Heart right ventricle (tissue), 16 donors: Measurements from ENCODE around the gene PTPN4. TPM values are rescaled to one million over a fixed set of nuclear protein-coding genes. Genes with fewer than 3 reads are reported as not detected.

Experiments used
- ATAC-seq, 8 donors: fragments of 200-7000 bp; cut with Tn5 transposase; one replicate each; pipeline ENCODE4 v1.9.1; 2020; ENCODE audit warnings: mild to moderate bottlenecking in 8 of 8, moderate library complexity in 8 of 8, moderate number of reproducible peaks in 1 of 8
- DNase-seq, 2 donors: peaks; one replicate each; pipeline ENCODE4 v3.0.0-alpha.2; 2020
- H3K27ac ChIP-seq, 10 donors: fragments of 200-600 bp; sonication (generic) in 2 of 10; one replicate each; pipeline versions ENCODE4 v1.5.0 to v1.8.0; 2020 to 2022; ENCODE audit warnings: mild to moderate bottlenecking in 3 of 10
- H3K27me3 ChIP-seq, 7 donors: fragments of 200-600 bp; one replicate each; pipeline ENCODE4 v1.8.0; 2021 to 2022; ENCODE audit warnings: mild to moderate bottlenecking in 2 of 7
- H3K36me3 ChIP-seq, 9 donors: fragments of 200-600 bp; sonication (generic) in 1 of 9; one replicate each; pipeline versions ENCODE4 v1.5.0 to v1.8.0; 2020 to 2022; ENCODE audit warnings: mild to moderate bottlenecking in 2 of 9
- H3K4me1 ChIP-seq, 9 donors: fragments of 200-600 bp; sonication (generic) in 1 of 9; one replicate each; pipeline versions ENCODE4 v1.5.0 to v1.8.0; 2020 to 2022; ENCODE audit warnings: mild to moderate bottlenecking in 4 of 9
- H3K4me3 ChIP-seq, 10 donors: fragments of 200-600 bp; sonication (generic) in 2 of 10; one replicate each; pipeline versions ENCODE4 v1.5.0 to v1.8.0; 2020 to 2022; ENCODE audit warnings: mild to moderate bottlenecking in 7 of 10, moderate library complexity in 2 of 10
- H3K9me3 ChIP-seq, 11 donors: fragments of 200-600 bp in 10 of 11; sonication (generic) in 2 of 11; one replicate each; pipeline versions ENCODE4 v1.5.0 to v1.8.0; 2013 to 2022; ENCODE audit warnings: mild to moderate bottlenecking in 2 of 11, control low read depth in 1 of 11, moderate library complexity in 1 of 11
- CTCF ChIP-seq, 9 donors: fragments of 200-600 bp; sonication (generic) in 2 of 9; IDR thresholded peaks; one replicate each; pipeline versions ENCODE4 v1.5.0 to v1.8.0; 2021 to 2022; ENCODE audit warnings: antibody characterized with exemption in 9 of 9, mild to moderate bottlenecking in 5 of 9, moderate library complexity in 1 of 9
- WGBS, 2 donors: extraction: QIAGEN DNeasy Blood & Tissue Kit; methylation state at CpG; one replicate each; pipeline ENCODE4 v1.1.7; 2013; ENCODE audit warnings: inconsistent platforms in 1 of 2; 5-methylcytosine and 5-hydroxymethylcytosine counted together
- intact Hi-C, 10 donors: fragments of 100-400 bp; cut with DNase I; formaldehyde crosslinking; loops; one replicate each; pipeline versions ENCODE4 v1.11.1 to v1.14.2; 2022
- polyA plus RNA-seq, 2 donors: library from polyadenylated mRNA; stranded (reverse); fragments of 200-250 nt; gene quantifications; one replicate each; pipeline ENCODE4 v1.2.3, GENCODE V29; 2013
- total RNA-seq, 10 donors: library from RNA; stranded (reverse); fragmentation: NEBNext Ultra II Directional in 3 of 10; extraction: Animal tissue kit (Norgen Biotek cat#: 25700) in 3 of 10; gene quantifications; one replicate each; pipeline versions ENCODE4 v1.2.1 to v1.2.4, GENCODE V29; 2021 to 2023
- donor health status: Arrhythmogenic right ventricular cardiomyopathy.
- donor health status: ischemic (EF 13 %, LVEDD 7.1; RV severe dilation, severe dysfunction).
- donor health status: healthy with polysubstance abuse.
- donor health status: DM: no; HTN: yes; CAD: no.
- donor health status: DM: no; HTN: no; CAD: no.
- donor health status: ischemic (EF 25% LVEDD 6.9; RV normal size, moderate dysfunction).
- donor health status: ischemic (EF 25% LVEDD 5.7; RV mildly dilated, moderate dysfunction).
- donor health status: healthy.
- donor health status: DM: yes; HTN: yes; CAD: no.
- donor health status: Ischemic cardiomyopathy.
- donor health status: ischemic (EF 35%, LVEDD 5.7; RV mildly dilated, moderate dysfunction).
- donor health status: nonischemic (EF 11% LVEDD 7.7; RV severe dilation, severe dysfunction).
- donor health status: DM: yes; HTN: yes; CAD: no.
- donor health status: PGD.
- donor health status: ischemic (EF 29% LVEDD 5.4; RV normal size, mild dysfunction).
- donor health status: nonischemic (EF 23%, LVEDD 6.1; RV moderate dilation, normal function).

Gene PTPN4
- total and polyA plus RNA-seq, 12 donors = 2.5 to 56.1 (median 44.7) TPM

- H3K27me3 ChIP-seq = peaks cover 0 to 9% (median 0%) of the 10 kb centered on the region in 7 donors
- no peaks in the 10 kb centered on the region for H3K36me3 ChIP-seq
- H3K4me3 ChIP-seq = peak overlapping the region in 6 of 10 donors; percentile 88 to 97 (median 94)
- H3K27ac ChIP-seq = peak overlapping the region in 4 of 10 donors; percentile 22 to 86 (median 57)
- peaks cover 0 to 26% (median 7%) of the 10 kb centered on the region in 9 donors for H3K4me1 ChIP-seq
- intact Hi-C loops = loop anchor here in 1 of 10 donors (10.0 kb wide), 2 partner anchors 160 to 260 kb away; partner anchors contain the start of gene PTPN4
- no peaks in the 10 kb centered on the region for H3K9me3 ChIP-seq
- no peak for TF ChIP-seq CTCF (IDR thresholded peaks at IDR 0.05)
- ATAC-seq = no peak
- 77 to 81% methylated on average over 8 of the region's 8 CpGs for WGBS, 2 donors
- no peak for DNase-seq
Measured at GRCh38 chr2:120014226-120014980, 254.7 kb downstream of the PTPN4 start.

GRCh38 chr2:120016800-120017199 is 257.1 kb downstream of the PTPN4 start:
- DNase-seq (no peak), ATAC-seq (no peak)
- Histone ChIP-seq H3K27ac (peak overlapping the region in 1 of 10 donors; percentile 3), H3K4me1 (peaks cover 0 to 24% (median 7%) of the 10 kb centered on the region in 9 donors), H3K27me3 (peaks cover 0 to 9% (median 0%) of the 10 kb centered on the region in 7 donors), H3K36me3 (peaks cover 0 to 4% (median 0%) of the 10 kb centered on the region in 9 donors), H3K9me3 (no peaks in the 10 kb centered on the region), H3K4me3 (no peak overlapping the region)
- 93% methylated on average over 3 of the region's 3 CpGs for WGBS, 2 donors
- TF ChIP-seq CTCF (IDR thresholded peaks at IDR 0.05) = no peak
- intact Hi-C loops = loop anchor here in 1 of 10 donors (10.0 kb wide), 2 partner anchors 158 to 262 kb away; partner anchors contain the start of gene PTPN4

- 95 to 99% methylated on average over 2 of the region's 2 CpGs for WGBS, 2 donors
- Histone ChIP-seq H3K27ac (peak overlapping the region in 1 of 10 donors; percentile 3), H3K4me3 (no peak overlapping the region), H3K9me3 (no peaks in the 10 kb centered on the region), H3K27me3 (peaks cover 0 to 9% (median 0%) of the 10 kb centered on the region in 7 donors), H3K36me3 (peaks cover 0 to 4% (median 0%) of the 10 kb centered on the region in 9 donors), H3K4me1 (peaks cover 0 to 20% (median 4%) of the 10 kb centered on the region in 9 donors)
- no peak for DNase-seq
- TF ChIP-seq CTCF (IDR thresholded peaks at IDR 0.05) = no peak
- ATAC-seq = no peak
- intact Hi-C loops = loop anchor here in 1 of 10 donors (10.0 kb wide), 2 partner anchors 158 to 262 kb away; partner anchors contain the start of gene PTPN4
Measured at GRCh38 chr2:120017201-120017600, 257.5 kb downstream of the PTPN4 start.

GRCh38 chr2:120018549-120018948 is 258.8 kb downstream of the PTPN4 start:
- H3K27me3 ChIP-seq = peaks cover 0 to 4% (median 0%) of the 10 kb centered on the region in 7 donors
- no peak for DNase-seq
- peaks cover 0 to 15% (median 4%) of the 10 kb centered on the region in 9 donors for H3K4me1 ChIP-seq
- intact Hi-C loops = loop anchor here in 1 of 10 donors (10.0 kb wide), 2 partner anchors 156 to 264 kb away; partner anchors contain the start of gene PTPN4
- WGBS, 2 donors = 95 to 96% methylated on average over 4 of the region's 4 CpGs
- no peak overlapping the region for H3K4me3 ChIP-seq
- H3K36me3 ChIP-seq = peaks cover 0 to 4% (median 0%) of the 10 kb centered on the region in 9 donors
- ATAC-seq = no peak
- no peak overlapping the region for H3K27ac ChIP-seq
- no peak for TF ChIP-seq CTCF (IDR thresholded peaks at IDR 0.05)
- peaks cover 0 to 7% (median 0%) of the 10 kb centered on the region in 11 donors for H3K9me3 ChIP-seq
